CD14-positive monocyte (primary cell): Measurements from ENCODE around the gene PKNOX2. TPM values are rescaled to one million over a fixed set of nuclear protein-coding genes. Genes with fewer than 3 reads are reported as not detected.

Source experiments
- DNase-seq, 3 donors: peaks; one replicate each; pipeline ENCODE4 v3.0.0-alpha.2; 2011 to 2022
- H2AFZ ChIP-seq: 2 replicates; pipeline ENCODE4 v1.6.0; 2012; ENCODE audit warnings: mild to moderate bottlenecking, low read depth, low read length, inconsistent platforms; ENCODE audit not compliant: insufficient read depth, poor library complexity, severe bottlenecking
- H3K27ac ChIP-seq, 2 donors: 1 replicate in 1 of 2; 2 replicates in 1 of 2; pipeline ENCODE4 v1.5.1; 2012 to 2013; ENCODE audit warnings: low read length in 2 of 2, control low read depth in 1 of 2, inconsistent platforms in 1 of 2, low read depth in 1 of 2, mild to moderate bottlenecking in 1 of 2
- H3K27me3 ChIP-seq, 2 donors: one replicate each; pipeline versions ENCODE4 v1.6.0 to v1.6.1; 2011 to 2013; ENCODE audit warnings: low read length in 2 of 2; ENCODE audit not compliant: control insufficient read depth in 2 of 2, insufficient read depth in 2 of 2
- H3K36me3 ChIP-seq, 2 donors: replicated peaks in 1 of 2; 1 replicate in 1 of 2; 2 replicates in 1 of 2; pipeline versions ENCODE4 v1.5.1 to v1.6.1; 2012 to 2013; ENCODE audit warnings: low read length in 2 of 2, control low read depth in 1 of 2, inconsistent platforms in 1 of 2, mild to moderate bottlenecking in 1 of 2; ENCODE audit not compliant: insufficient read depth in 2 of 2, control insufficient read depth in 1 of 2
- H3K4me1 ChIP-seq, 2 donors: 1 replicate in 1 of 2; 2 replicates in 1 of 2; pipeline versions ENCODE4 v1.5.1 to v1.6.1; 2012 to 2013; ENCODE audit warnings: low read length in 2 of 2, control low read depth in 1 of 2, inconsistent platforms in 1 of 2, mild to moderate bottlenecking in 1 of 2, moderate library complexity in 1 of 2; ENCODE audit not compliant: insufficient read depth in 2 of 2, control insufficient read depth in 1 of 2
- H3K4me2 ChIP-seq: replicated peaks from 2 replicates; pipeline ENCODE3; 2012; ENCODE audit warnings: low read length, moderate library complexity, mild to moderate bottlenecking; ENCODE audit not compliant: poor library complexity, severe bottlenecking; ENCODE audit errors: extremely low read depth
- H3K4me3 ChIP-seq, 3 experiments: fragments of 200-600 bp in 1 of 3; sonication (generic) in 1 of 3; replicated peaks in 1 of 3; 1 replicate in 2 of 3; 2 replicates in 1 of 3; pipeline ENCODE4 v1.5.1; 2011 to 2013; ENCODE audit warnings: low read length in 3 of 3, mild to moderate bottlenecking in 3 of 3, control low read depth in 2 of 3, low read depth in 2 of 3, inconsistent platforms in 1 of 3, moderate library complexity in 1 of 3
- H3K79me2 ChIP-seq: 2 replicates; pipeline ENCODE4 v1.6.0; 2012; ENCODE audit warnings: mild to moderate bottlenecking, control low read depth, inconsistent platforms, low read length, moderate library complexity; ENCODE audit not compliant: insufficient read depth
- H3K9ac ChIP-seq: 2 replicates; pipeline ENCODE4 v1.6.0; 2017; ENCODE audit warnings: low read length, mild to moderate bottlenecking; ENCODE audit not compliant: insufficient read depth, poor library complexity, severe bottlenecking
- H3K9me3 ChIP-seq, 2 donors: replicated peaks in 1 of 2; 1 replicate in 1 of 2; 2 replicates in 1 of 2; pipeline versions ENCODE4 v1.5.1 to v1.6.1; 2012 to 2013; ENCODE audit warnings: low read length in 2 of 2, control low read depth in 1 of 2; ENCODE audit not compliant: control insufficient read depth in 1 of 2, insufficient read depth in 1 of 2
- H4K20me1 ChIP-seq: 2 replicates; pipeline ENCODE4 v1.6.0; 2012; ENCODE audit warnings: mild to moderate bottlenecking, low read length, control low read depth, moderate library complexity; ENCODE audit not compliant: insufficient read depth
- H3K27ac Mint-ChIP-seq, 7 donors: one replicate each; pipeline ENCODE4 v1.8.0; 2020; ENCODE audit warnings: mild to moderate bottlenecking in 7 of 7, mixed read lengths in 7 of 7, moderate library complexity in 6 of 7, inconsistent platforms in 2 of 7
- H3K27me3 Mint-ChIP-seq, 3 donors: one replicate each; pipeline ENCODE4 v1.8.0; 2021 to 2022; ENCODE audit warnings: low read depth in 3 of 3, mild to moderate bottlenecking in 3 of 3, mixed read lengths in 3 of 3, moderate library complexity in 3 of 3, inconsistent platforms in 1 of 3
- H3K36me3 Mint-ChIP-seq, 2 donors: one replicate each; pipeline ENCODE4 v1.8.0; 2020; ENCODE audit warnings: mixed read lengths in 2 of 2, inconsistent platforms in 1 of 2, mild to moderate bottlenecking in 1 of 2
- H3K4me1 Mint-ChIP-seq: one replicate; pipeline ENCODE4 v1.8.0; 2020; ENCODE audit warnings: mild to moderate bottlenecking, mixed read lengths
- H3K4me3 Mint-ChIP-seq, 2 donors: one replicate each; pipeline ENCODE4 v1.8.0; 2020; ENCODE audit warnings: mild to moderate bottlenecking in 2 of 2, mixed read lengths in 2 of 2, moderate library complexity in 1 of 2
- H3K9me3 Mint-ChIP-seq, 7 donors: one replicate each; pipeline ENCODE4 v1.8.0; 2020 to 2022; ENCODE audit warnings: mixed read lengths in 7 of 7, mild to moderate bottlenecking in 6 of 7, moderate library complexity in 6 of 7, inconsistent platforms in 2 of 7
- CTCF ChIP-seq: fragments of 200-600 bp; IDR thresholded peaks from one replicate; pipeline ENCODE4 v1.8.0; 2022; ENCODE audit warnings: antibody characterized with exemption, mild to moderate bottlenecking
- WGBS: methylation state at CpG from one replicate; pipeline ENCODE4 v1.1.5; 2013; ENCODE audit warnings: missing lambda C conversion rate; ENCODE audit not compliant: insufficient coverage; 5-methylcytosine and 5-hydroxymethylcytosine counted together
- intact Hi-C, 2 donors: fragments of 100-400 bp; cut with micrococcal nuclease; formaldehyde crosslinking; loops; one replicate each; pipeline versions ENCODE4 v1.15.0 to v1.15.1; 2023
- polyA plus RNA-seq, 3 donors: library from polyadenylated mRNA; depleted of rRNA in 1 of 3; unstranded in 2 of 3; stranded (reverse) in 1 of 3; fragments of 300-500 nt in 2 of 3; fragments of >200 nt in 1 of 3; fragmentation: Illumina TruSeq in 2 of 3; gene quantifications; 1 replicate in 2 of 3; 2 replicates in 1 of 3; pipeline ENCODE4 v1.2.3, GENCODE V29; 2012 to 2021

Gene PKNOX2
- polyA plus RNA-seq, 3 donors: not detected

- Mint-ChIP-seq H3K4me3 (no peak overlapping the region), H3K27me3 (peaks cover 12 to 14% (median 14%) of the 10 kb centered on the region in 3 donors), H3K4me1 (no peaks in the 10 kb centered on the region), H3K36me3 (no peaks in the 10 kb centered on the region), H3K27ac (no peak overlapping the region), H3K9me3 (no peaks in the 10 kb centered on the region)
- no peaks in the 10 kb centered on the region for H3K79me2 ChIP-seq
- intact Hi-C loops: no loop called here
- WGBS: 85% methylated on average over 7 of the region's 7 CpGs
- no peaks in the 10 kb centered on the region for H3K27me3 ChIP-seq
- H3K27ac ChIP-seq: no peak overlapping the region
- no peak for TF ChIP-seq CTCF
- H4K20me1 ChIP-seq: no peaks in the 10 kb centered on the region
- no peak for DNase-seq
- no peak overlapping the region for H3K9ac ChIP-seq
- no peaks in the 10 kb centered on the region for H3K4me1 ChIP-seq
- no peak overlapping the region for H2AFZ ChIP-seq
- no peak overlapping the region for H3K4me2 ChIP-seq
- no peaks in the 10 kb centered on the region for H3K36me3 ChIP-seq
- no peak overlapping the region for H3K4me3 ChIP-seq
- H3K9me3 ChIP-seq: no peaks in the 10 kb centered on the region
Measured at GRCh38 chr11:125381499-125382044, 217.0 kb downstream of the PKNOX2 start.

- Histone ChIP-seq H3K27ac (no peak overlapping the region), H3K4me1 (no peaks in the 10 kb centered on the region), H3K9ac (no peak overlapping the region), H3K79me2 (no peaks in the 10 kb centered on the region), H3K27me3 (no peaks in the 10 kb centered on the region), H4K20me1 (no peaks in the 10 kb centered on the region), H3K4me3 (no peak overlapping the region), H3K4me2 (no peak overlapping the region), H3K9me3 (no peaks in the 10 kb centered on the region), H3K36me3 (no peaks in the 10 kb centered on the region), H2AFZ (no peak overlapping the region)
- no peak for TF ChIP-seq CTCF
- H3K27me3 Mint-ChIP-seq: peaks cover 12 to 14% (median 13%) of the 10 kb centered on the region in 3 donors
- no peaks in the 10 kb centered on the region for H3K4me1 Mint-ChIP-seq
- H3K4me3 Mint-ChIP-seq: no peak overlapping the region
- 91% methylated on average over 8 of the region's 12 CpGs for WGBS
- DNase-seq: no peak
- H3K36me3 Mint-ChIP-seq: no peaks in the 10 kb centered on the region
- H3K9me3 Mint-ChIP-seq: no peaks in the 10 kb centered on the region
- H3K27ac Mint-ChIP-seq: no peak overlapping the region
- intact Hi-C loops: no loop called here
Measured at GRCh38 chr11:125382314-125382791, 217.8 kb downstream of the PKNOX2 start.
